H9 (cell line): Measurements from ENCODE around the gene P4HTM. TPM values are rescaled to one million over a fixed set of nuclear protein-coding genes. Genes with fewer than 3 reads are reported as not detected.

Experiments used
- DNase-seq: peaks from one replicate; pipeline ENCODE4 v3.0.0-alpha.2; 2017
- H2AFZ ChIP-seq: one replicate; pipeline ENCODE4 v1.6.1; 2013; ENCODE audit warnings: mild to moderate bottlenecking, low read length, control low read depth, moderate library complexity
- H2AK5ac ChIP-seq: 2 replicates; pipeline ENCODE4 v1.6.1; 2013; ENCODE audit warnings: low read length, control low read depth, mixed read lengths; ENCODE audit not compliant: insufficient read length
- H2BK120ac ChIP-seq: one replicate; pipeline ENCODE4 v1.6.1; 2013; ENCODE audit warnings: low read depth, mild to moderate bottlenecking, low read length, control low read depth, inconsistent platforms; ENCODE audit not compliant: poor library complexity, severe bottlenecking
- H2BK12ac ChIP-seq: 2 replicates; pipeline ENCODE4 v1.6.1; 2013; ENCODE audit warnings: low read length, control low read depth, mixed read lengths, low read depth; ENCODE audit not compliant: insufficient read length
- H2BK15ac ChIP-seq: 2 replicates; pipeline ENCODE4 v1.6.1; 2013; ENCODE audit warnings: low read depth, low read length, control low read depth
- H2BK20ac ChIP-seq: one replicate; pipeline ENCODE4 v1.6.1; 2013; ENCODE audit warnings: low read depth, mild to moderate bottlenecking, low read length, control low read depth, inconsistent platforms; ENCODE audit not compliant: poor library complexity, severe bottlenecking
- H2BK5ac ChIP-seq: 2 replicates; pipeline ENCODE4 v1.6.1; 2013; ENCODE audit warnings: low read length, control low read depth, mixed read lengths; ENCODE audit not compliant: insufficient read length
- H3K14ac ChIP-seq: 2 replicates; pipeline ENCODE4 v1.6.1; 2013; ENCODE audit warnings: low read length, control low read depth; ENCODE audit not compliant: insufficient read depth
- H3K18ac ChIP-seq: 2 replicates; pipeline ENCODE4 v1.6.1; 2013; ENCODE audit warnings: low read depth, mild to moderate bottlenecking, mixed read lengths, low read length, control low read depth; ENCODE audit not compliant: insufficient read length
- H3K23ac ChIP-seq: 2 replicates; pipeline ENCODE4 v1.6.1; 2013; ENCODE audit warnings: low read length, control low read depth, mixed read lengths, low read depth; ENCODE audit not compliant: insufficient read length
- H3K23me2 ChIP-seq: 2 replicates; pipeline ENCODE4 v1.6.1; 2013; ENCODE audit warnings: low read depth, mild to moderate bottlenecking, mixed read lengths, low read length, control low read depth; ENCODE audit not compliant: insufficient read length, poor library complexity, severe bottlenecking
- H3K27ac ChIP-seq: 2 replicates; pipeline ENCODE4 v1.5.1; 2013; ENCODE audit warnings: low read length, control low read depth, mixed read lengths, low read depth; ENCODE audit not compliant: insufficient read length
- H3K27me3 ChIP-seq: 2 replicates; pipeline ENCODE4 v1.6.1; 2013; ENCODE audit warnings: low read length, control low read depth, inconsistent platforms; ENCODE audit not compliant: insufficient read depth
- H3K4ac ChIP-seq: 2 replicates; pipeline ENCODE4 v1.6.1; 2013; ENCODE audit warnings: low read depth, mild to moderate bottlenecking, control low read depth, inconsistent platforms, low read length, moderate library complexity
- H3K4me1 ChIP-seq: 2 replicates; pipeline ENCODE4 v1.6.1; 2013; ENCODE audit warnings: low read length, control low read depth, inconsistent platforms; ENCODE audit not compliant: insufficient read depth
- H3K4me2 ChIP-seq: 2 replicates; pipeline ENCODE4 v1.6.1; 2013; ENCODE audit warnings: low read length, control low read depth, mixed read lengths; ENCODE audit not compliant: insufficient read length, insufficient read depth
- H3K56ac ChIP-seq: 2 replicates; pipeline ENCODE4 v1.6.1; 2013; ENCODE audit warnings: low read depth, mild to moderate bottlenecking, mixed read lengths, low read length, control low read depth; ENCODE audit not compliant: insufficient read length
- H3K79me1 ChIP-seq: 2 replicates; pipeline ENCODE4 v1.6.1; 2013; ENCODE audit warnings: low read depth, mild to moderate bottlenecking, moderate library complexity, low read length, control low read depth, inconsistent platforms; ENCODE audit not compliant: insufficient read depth, poor library complexity, severe bottlenecking
- H3K79me2 ChIP-seq: 2 replicates; pipeline ENCODE4 v1.6.1; 2013; ENCODE audit warnings: low read length, control low read depth, inconsistent platforms; ENCODE audit not compliant: insufficient read depth
- H3K9ac ChIP-seq: 2 replicates; pipeline ENCODE4 v1.6.1; 2013; ENCODE audit warnings: low read length, control low read depth, mixed read lengths; ENCODE audit not compliant: insufficient read length; ENCODE audit errors: extremely low read depth
- H3K9me3 ChIP-seq: one replicate; pipeline ENCODE4 v1.6.1; 2013; ENCODE audit warnings: low read depth, low read length, inconsistent platforms; ENCODE audit not compliant: control insufficient read depth
- H3T11ph ChIP-seq: one replicate; pipeline ENCODE4 v1.6.1; 2013; ENCODE audit warnings: mild to moderate bottlenecking, low read length, control low read depth, inconsistent platforms
- H4K20me1 ChIP-seq: one replicate; pipeline ENCODE4 v1.6.1; 2013; ENCODE audit not compliant: control insufficient read depth, insufficient read length, insufficient read depth
- H4K5ac ChIP-seq: 2 replicates; pipeline ENCODE4 v1.6.1; 2013; ENCODE audit warnings: low read depth, mild to moderate bottlenecking, mixed read lengths, low read length, control low read depth; ENCODE audit not compliant: insufficient read length
- H4K8ac ChIP-seq: replicated peaks from 2 replicates; pipeline ENCODE4 v1.6.1; 2013; ENCODE audit warnings: low read length, control low read depth, mixed read lengths, low read depth; ENCODE audit not compliant: insufficient read length
- H4K91ac ChIP-seq: 2 replicates; pipeline ENCODE4 v1.6.1; 2013; ENCODE audit warnings: low read depth, mild to moderate bottlenecking, moderate library complexity, mixed read lengths, low read length, control low read depth; ENCODE audit not compliant: insufficient read length
- H3K27ac Mint-ChIP-seq, 3 experiments: 2 replicates in 2 of 3; 3 replicates in 1 of 3; pipeline ENCODE4 v1.8.0; 2020 to 2021; ENCODE audit warnings: mixed read lengths in 3 of 3, mild to moderate bottlenecking in 1 of 3, moderate library complexity in 1 of 3
- H3K27me3 Mint-ChIP-seq: 2 replicates; pipeline ENCODE4 v1.8.0; 2021; ENCODE audit warnings: low read depth, mild to moderate bottlenecking, moderate library complexity, mixed read lengths
- H3K36me3 Mint-ChIP-seq, 3 experiments: 2 replicates in 2 of 3; 3 replicates in 1 of 3; pipeline ENCODE4 v1.8.0; 2020 to 2021; ENCODE audit warnings: low read depth in 3 of 3, mixed read lengths in 3 of 3; ENCODE audit not compliant: insufficient read depth in 1 of 3
- H3K4me1 Mint-ChIP-seq, 2 experiments: 2 replicates each; pipeline ENCODE4 v1.8.0; 2020; ENCODE audit warnings: mixed read lengths in 2 of 2
- H3K4me3 Mint-ChIP-seq, 2 experiments: 2 replicates in 1 of 2; 3 replicates in 1 of 2; pipeline ENCODE4 v1.8.0; 2020 to 2021; ENCODE audit warnings: mild to moderate bottlenecking in 2 of 2, mixed read lengths in 2 of 2, moderate library complexity in 1 of 2
- H3K9me3 Mint-ChIP-seq, 2 experiments: 2 replicates in 1 of 2; 3 replicates in 1 of 2; pipeline ENCODE4 v1.8.0; 2020; ENCODE audit warnings: mild to moderate bottlenecking in 2 of 2, mixed read lengths in 2 of 2, moderate library complexity in 1 of 2
- CTCF ChIP-seq: fragments of 200-600 bp; sonication (generic); conservative IDR thresholded peaks from 3 replicates; pipeline ENCODE4 v1.8.0; 2021; ENCODE audit warnings: antibody characterized with exemption, mild to moderate bottlenecking
- WGBS: extraction: QIAGEN DNeasy Blood & Tissue Kit; methylation state at CpG from one replicate; pipeline ENCODE4 v1.1.7; 2013; ENCODE audit warnings: missing lambda C conversion rate, low lambda C conversion rate, mixed read lengths; ENCODE audit not compliant: insufficient read length; ENCODE audit errors: extremely low coverage; 5-methylcytosine and 5-hydroxymethylcytosine counted together
- total RNA-seq: library from RNA; stranded (reverse); gene quantifications from 2 replicates; pipeline ENCODE4 v1.2.1, GENCODE V29; 2021

Gene P4HTM
- total RNA-seq, 1 experiment from 2014 or later: 36.0 TPM

GRCh38 chr3:49005303-49005680, 15.3 kb downstream of the P4HTM start:
- H3K4me1 Mint-ChIP-seq: peaks cover 16 to 18% of the 10 kb centered on the region in 2 experiments
- H3K4me3 Mint-ChIP-seq: peak overlapping the region in 1 of 2 experiments; percentile 35; a peak in 1 of 5 replicates
- no peaks in the 10 kb centered on the region; the same call in 1 of the 2 replicates for H3K27me3 Mint-ChIP-seq
- no peak overlapping the region for H3K27ac Mint-ChIP-seq
- Histone ChIP-seq H3K9ac (no peak overlapping the region), H2BK15ac (no peak overlapping the region), H2BK12ac (no peak overlapping the region), H4K5ac (no peak overlapping the region), H3K23ac (no peak overlapping the region), H3K79me2 (peaks cover 10% of the 10 kb centered on the region; the same call in 1 of the 2 replicates), H3K56ac (no peak overlapping the region), H3K14ac (no peak overlapping the region), H3K27ac (no peak overlapping the region), H3K23me2 (peaks cover 13% of the 10 kb centered on the region), H3K4me1 (no peaks in the 10 kb centered on the region; the same call in 1 of the 2 replicates), H3K27me3 (no peaks in the 10 kb centered on the region), H2BK5ac (no peak overlapping the region), H4K91ac (no peak overlapping the region), H4K8ac (no peak overlapping the region), H3K79me1 (no peaks in the 10 kb centered on the region), H3K4me2 (no peak overlapping the region), H2BK20ac (no peak overlapping the region), H3K4ac (no peak overlapping the region), H2AFZ (no peak overlapping the region), H3K9me3 (no peaks in the 10 kb centered on the region), H3K18ac (no peak overlapping the region), H2AK5ac (no peak overlapping the region), H4K20me1 (no peaks in the 10 kb centered on the region), H3T11ph (no peak overlapping the region), H2BK120ac (no peak overlapping the region)
- H3K9me3 Mint-ChIP-seq: no peaks in the 10 kb centered on the region; a peak in 1 of 5 replicates
- H3K36me3 Mint-ChIP-seq: peaks cover 0 to 21% (median 15%) of the 10 kb centered on the region in 3 experiments; a peak in 6 of 7 replicates
- no peak for TF ChIP-seq CTCF
- no CpG with 5 or more reads among the region's 3 CpGs for WGBS
- DNase-seq: no peak
